AG04450 (cell line): ENCODE data around the gene GKN2. TPM values are rescaled to one million over a fixed set of nuclear protein-coding genes. Genes with fewer than 3 reads are reported as not detected.

Experiments
- CTCF ChIA-PET: fragments of 300-600, 350-600 bp; formaldehyde crosslinking; extraction: SDS; loops from one replicate; lab custom pipeline; 2022; ENCODE audit warnings: antibody characterized with exemption, inconsistent platforms; lab: Charles Lee
- POLR2A ChIA-PET: fragments of 350-600 bp; formaldehyde crosslinking; extraction: SDS; loops from one replicate; lab custom pipeline; 2021; ENCODE audit warnings: antibody characterized with exemption, inconsistent platforms; lab: Yijun Ruan, JAX
- DNase-seq: peaks from one replicate; pipeline ENCODE4 v3.0.0-alpha.2; 2011; ENCODE audit warnings: low read depth, low spot score
- H3K27ac ChIP-seq: one replicate; pipeline ENCODE4 v1.5.1; 2012; ENCODE audit warnings: low read depth, low read length, control low read depth
- H3K27me3 ChIP-seq: one replicate; pipeline ENCODE4 v1.6.0; 2012; ENCODE audit warnings: low read length; ENCODE audit not compliant: control insufficient read depth, insufficient read depth
- H3K4me3 ChIP-seq: 2 replicates; pipeline ENCODE4 v1.5.1; 2011; ENCODE audit warnings: mild to moderate bottlenecking, low read depth, low read length, control low read depth
- H3K9me3 ChIP-seq: 2 replicates; pipeline ENCODE4 v1.5.1; 2012; ENCODE audit warnings: low read length; ENCODE audit not compliant: control insufficient read depth, insufficient read depth
- polyA plus RNA-seq: library from polyadenylated mRNA; depleted of rRNA; stranded (reverse); fragments of >200 nt; gene quantifications from 2 replicates; pipeline ENCODE4 v1.2.3, GENCODE V29; 2011
- TF ChIP-seq, protein P1 (sequence below): IDR thresholded peaks from 2 replicates; pipeline ENCODE4 v1.5.1; 2011; ENCODE audit warnings: low read depth, low read length, control low read depth, inconsistent platforms

GKN2 gene
- polyA plus RNA-seq, 1 experiment: not detected

- DNase-seq: no peak
- H3K27me3 ChIP-seq: no peaks in the 10 kb centered on the region
- H3K27ac ChIP-seq: no peak overlapping the region
- ChIA-PET POLR2A (no interaction called here), CTCF (interaction anchor here (1.6 to 3.2 kb wide), 2 partner anchors 167 to 210 kb away, joined by 8 to 19 read pairs; no protein-coding TSS in a partner anchor)
- TF ChIP-seq, protein P1, sequence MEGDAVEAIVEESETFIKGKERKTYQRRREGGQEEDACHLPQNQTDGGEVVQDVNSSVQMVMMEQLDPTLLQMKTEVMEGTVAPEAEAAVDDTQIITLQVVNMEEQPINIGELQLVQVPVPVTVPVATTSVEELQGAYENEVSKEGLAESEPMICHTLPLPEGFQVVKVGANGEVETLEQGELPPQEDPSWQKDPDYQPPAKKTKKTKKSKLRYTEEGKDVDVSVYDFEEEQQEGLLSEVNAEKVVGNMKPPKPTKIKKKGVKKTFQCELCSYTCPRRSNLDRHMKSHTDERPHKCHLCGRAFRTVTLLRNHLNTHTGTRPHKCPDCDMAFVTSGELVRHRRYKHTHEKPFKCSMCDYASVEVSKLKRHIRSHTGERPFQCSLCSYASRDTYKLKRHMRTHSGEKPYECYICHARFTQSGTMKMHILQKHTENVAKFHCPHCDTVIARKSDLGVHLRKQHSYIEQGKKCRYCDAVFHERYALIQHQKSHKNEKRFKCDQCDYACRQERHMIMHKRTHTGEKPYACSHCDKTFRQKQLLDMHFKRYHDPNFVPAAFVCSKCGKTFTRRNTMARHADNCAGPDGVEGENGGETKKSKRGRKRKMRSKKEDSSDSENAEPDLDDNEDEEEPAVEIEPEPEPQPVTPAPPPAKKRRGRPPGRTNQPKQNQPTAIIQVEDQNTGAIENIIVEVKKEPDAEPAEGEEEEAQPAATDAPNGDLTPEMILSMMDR: no peak
- no peak overlapping the region for H3K4me3 ChIP-seq
- no peaks in the 10 kb centered on the region for H3K9me3 ChIP-seq
Observed at GRCh38 chr2:68918497-68918896, 34.2 kb downstream of the GKN2 start.

DNA sequence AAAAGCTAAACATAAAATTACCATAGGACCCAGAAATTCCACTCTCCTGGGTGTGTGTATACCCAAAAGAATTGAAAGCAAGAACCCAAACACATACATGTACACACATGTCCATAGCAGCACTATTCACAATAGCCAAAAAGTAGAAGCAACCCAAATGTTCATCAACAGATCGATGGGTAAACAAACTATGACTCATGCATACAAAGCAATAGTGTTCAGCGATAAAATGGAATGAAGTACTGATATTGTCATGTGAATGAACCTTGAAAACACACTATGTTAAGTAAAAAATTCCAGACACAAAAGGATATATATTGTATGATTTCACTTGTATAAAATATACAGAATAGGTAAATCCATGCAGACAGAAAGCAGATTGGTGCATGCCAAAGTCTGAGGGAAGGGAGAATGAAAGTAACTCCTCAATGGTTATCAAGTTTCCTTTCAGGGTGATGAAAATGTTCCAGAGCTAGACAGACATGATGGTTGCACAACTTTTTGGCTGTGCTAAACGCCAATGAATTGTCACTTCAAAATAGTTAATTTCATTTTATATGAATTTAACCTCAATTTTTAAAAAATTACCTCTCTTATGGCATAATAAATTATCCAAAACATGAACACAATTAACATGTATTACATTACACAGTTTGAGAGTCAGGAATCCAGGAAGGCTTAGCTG, 35.5 kb downstream of the GKN2 start:
- no peaks in the 10 kb centered on the region for H3K9me3 ChIP-seq
- no peaks in the 10 kb centered on the region for H3K27me3 ChIP-seq
- no peak overlapping the region for H3K27ac ChIP-seq
- DNase-seq: no peak
- CTCF ChIA-PET: interaction anchor here (0.9 to 1.6 kb wide), 2 partner anchors 208 to 429 kb away, joined by 3 to 8 read pairs; no protein-coding TSS in a partner anchor
- POLR2A ChIA-PET: no interaction called here
- TF ChIP-seq, protein P1: no peak
- H3K4me3 ChIP-seq: no peak overlapping the region

- CTCF ChIA-PET: no interaction called here
- Histone ChIP-seq H3K4me3 (no peak overlapping the region), H3K9me3 (no peaks in the 10 kb centered on the region), H3K27me3 (no peaks in the 10 kb centered on the region), H3K27ac (no peak overlapping the region)
- no peak for DNase-seq
- TF ChIP-seq, protein P1: no peak
- POLR2A ChIA-PET: no interaction called here
Observed at GRCh38 chr2:68916226-68916625, 36.5 kb downstream of the GKN2 start.

- ChIA-PET CTCF (interaction anchor here (0.7 to 2.8 kb wide), 4 partner anchors 10 to 500 kb away, joined by 3 to 8 read pairs (median 6); no protein-coding TSS in a partner anchor), POLR2A (no interaction called here)
- Histone ChIP-seq H3K9me3 (no peaks in the 10 kb centered on the region), H3K27me3 (no peaks in the 10 kb centered on the region), H3K4me3 (no peak overlapping the region), H3K27ac (no peak overlapping the region)
- TF ChIP-seq, protein P1: no peak
- no peak for DNase-seq
Observed at GRCh38 chr2:68915393-68915792, 37.3 kb downstream of the GKN2 start.

DNA sequence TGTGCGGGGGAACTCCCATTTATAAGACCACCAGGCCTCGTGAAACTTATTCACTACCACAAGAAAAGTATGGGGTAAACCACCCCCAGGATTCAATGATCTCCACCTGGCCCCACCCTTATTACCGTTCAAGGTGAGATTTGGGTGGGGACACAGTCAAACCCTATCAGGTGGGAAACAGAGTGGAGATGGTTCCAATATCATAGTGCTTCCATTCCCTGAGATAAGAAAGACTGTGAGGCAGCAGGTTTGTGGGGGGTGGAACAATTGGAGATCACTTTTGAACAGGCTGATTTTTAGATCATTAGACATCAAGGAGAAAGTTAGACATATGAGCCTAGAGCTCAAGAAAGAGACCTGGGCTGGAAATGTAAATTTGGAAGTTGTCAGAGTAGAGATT, 39.3 kb downstream of the GKN2 start:
- ChIA-PET POLR2A (no interaction called here), CTCF (interaction anchor here (0.9 to 3.0 kb wide), 4 partner anchors 12 to 450 kb away, joined by 3 to 10 read pairs (median 6); no protein-coding TSS in a partner anchor)
- TF ChIP-seq, protein P1: no peak

More for the DNA sequence above, 39.3 kb downstream of the GKN2 start:
- no peaks in the 10 kb centered on the region for H3K9me3 ChIP-seq
- H3K4me3 ChIP-seq: no peak overlapping the region
- no peak for DNase-seq
- no peaks in the 10 kb centered on the region for H3K27me3 ChIP-seq
- H3K27ac ChIP-seq: no peak overlapping the region
